HS-27A (cell line): ENCODE measurements around the gene CDH12.

Source experiments
- DNase-seq: peaks from one replicate; pipeline ENCODE4 v3.0.0-alpha.2; 2012; ENCODE audit warnings: low read depth, missing footprints

The CDH12 gene

GRCh38 chr5:21823076-21823574 is 1030.0 kb downstream of the CDH12 start:
- DNase-seq: no peak

- DNase-seq: no peak
Observed at GRCh38 chr5:21820527-21820926, 1032.6 kb downstream of the CDH12 start.

- no peak for DNase-seq
Observed at GRCh38 chr5:21818370-21818720, 1034.8 kb downstream of the CDH12 start.

- DNase-seq: no peak
Observed at GRCh38 chr5:21817668-21818369, 1035.3 kb downstream of the CDH12 start.

- DNase-seq: no peak
Observed at GRCh38 chr5:21810737-21811316, 1042.3 kb downstream of the CDH12 start.

- DNase-seq: no peak
Observed at GRCh38 chr5:21809611-21810010, 1043.5 kb downstream of the CDH12 start.

GRCh38 chr5:21807953-21808352 is 1045.2 kb downstream of the CDH12 start:
- DNase-seq: no peak

GRCh38 chr5:21806943-21807342 is 1046.2 kb downstream of the CDH12 start:
- peak; percentile 64 for DNase-seq

- DNase-seq: no peak
Observed at GRCh38 chr5:21806271-21806670, 1046.9 kb downstream of the CDH12 start.

GRCh38 chr5:21802869-21803490 is 1050.2 kb downstream of the CDH12 start:
- DNase-seq: no peak

- DNase-seq: no peak
Observed at GRCh38 chr5:21802100-21802499, 1051.0 kb downstream of the CDH12 start.

GRCh38 chr5:21792748-21793147 is 1060.4 kb downstream of the CDH12 start:
- DNase-seq: no peak

GRCh38 chr5:21791304-21791703 is 1061.8 kb downstream of the CDH12 start:
- no peak for DNase-seq

- no peak for DNase-seq
Observed at GRCh38 chr5:21784487-21784886, 1068.7 kb downstream of the CDH12 start.

- no peak for DNase-seq
Observed at GRCh38 chr5:21783074-21783679, 1070.0 kb downstream of the CDH12 start.

- no peak for DNase-seq
Observed at GRCh38 chr5:21776466-21776865, 1076.7 kb downstream of the CDH12 start.

- no peak for DNase-seq
Observed at GRCh38 chr5:21774801-21775200, 1078.3 kb downstream of the CDH12 start.

GRCh38 chr5:21774281-21774680 is 1078.9 kb downstream of the CDH12 start:
- no peak for DNase-seq

GRCh38 chr5:21773456-21773855 is 1079.7 kb downstream of the CDH12 start:
- no peak for DNase-seq

- DNase-seq: no peak
Observed at GRCh38 chr5:21765406-21765805, 1087.7 kb downstream of the CDH12 start.

GRCh38 chr5:21739096-21739495 is 1114.0 kb downstream of the CDH12 start:
- DNase-seq: no peak

- no peak for DNase-seq
Observed at GRCh38 chr5:21723500-21723899, 1129.6 kb downstream of the CDH12 start.
